GM12873 (cell line): ENCODE measurements around the gene DECR2.

Experiments
- TF ChIP-seq, protein P1 (sequence below): IDR thresholded peaks from 2 replicates; pipeline ENCODE4 v1.5.1; 2012; ENCODE audit warnings: low read depth, mild to moderate bottlenecking, moderate library complexity, low read length, control low read depth; ENCODE audit not compliant: insufficient read depth; ENCODE audit errors: missing control alignments

The DECR2 gene

DNA sequence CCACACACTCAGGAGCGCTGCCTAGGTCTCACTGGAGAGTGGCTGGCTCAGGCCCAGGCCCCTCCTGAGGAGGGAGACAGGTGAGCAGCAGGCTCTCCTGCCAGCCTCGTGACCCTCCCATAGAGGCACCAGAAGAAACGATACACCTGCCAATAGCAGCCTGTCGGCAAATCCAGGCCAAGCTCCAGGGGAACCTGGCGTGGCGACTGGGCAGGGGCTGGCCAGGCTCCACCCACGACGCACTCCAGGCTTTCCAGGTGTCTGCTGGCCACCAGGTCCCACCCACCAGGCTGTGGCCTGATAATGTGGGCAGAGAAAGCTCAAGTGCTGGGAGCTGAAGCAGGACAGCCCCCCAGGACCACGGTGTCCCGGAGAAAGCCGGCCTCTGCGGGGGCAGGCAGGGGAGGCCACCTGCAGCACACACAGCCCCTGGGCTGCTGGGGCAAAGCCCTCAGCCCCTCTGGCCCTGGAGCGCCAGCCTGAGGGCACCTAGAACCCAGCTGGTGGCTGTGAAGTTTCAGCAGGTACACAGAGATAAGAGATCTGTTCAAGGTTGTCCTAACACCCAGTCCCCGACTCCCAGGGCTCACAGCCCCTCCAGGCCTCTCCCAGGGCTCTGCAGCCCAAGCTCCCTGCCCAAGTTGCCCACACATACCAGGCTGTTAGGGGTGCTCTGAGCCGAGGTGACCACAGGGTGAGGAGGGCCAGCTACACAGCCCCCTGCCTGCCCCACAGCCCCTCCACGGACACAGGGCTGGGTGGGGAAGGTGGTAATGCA, 22.3 kb upstream of the DECR2 start:
- TF ChIP-seq, protein P1, sequence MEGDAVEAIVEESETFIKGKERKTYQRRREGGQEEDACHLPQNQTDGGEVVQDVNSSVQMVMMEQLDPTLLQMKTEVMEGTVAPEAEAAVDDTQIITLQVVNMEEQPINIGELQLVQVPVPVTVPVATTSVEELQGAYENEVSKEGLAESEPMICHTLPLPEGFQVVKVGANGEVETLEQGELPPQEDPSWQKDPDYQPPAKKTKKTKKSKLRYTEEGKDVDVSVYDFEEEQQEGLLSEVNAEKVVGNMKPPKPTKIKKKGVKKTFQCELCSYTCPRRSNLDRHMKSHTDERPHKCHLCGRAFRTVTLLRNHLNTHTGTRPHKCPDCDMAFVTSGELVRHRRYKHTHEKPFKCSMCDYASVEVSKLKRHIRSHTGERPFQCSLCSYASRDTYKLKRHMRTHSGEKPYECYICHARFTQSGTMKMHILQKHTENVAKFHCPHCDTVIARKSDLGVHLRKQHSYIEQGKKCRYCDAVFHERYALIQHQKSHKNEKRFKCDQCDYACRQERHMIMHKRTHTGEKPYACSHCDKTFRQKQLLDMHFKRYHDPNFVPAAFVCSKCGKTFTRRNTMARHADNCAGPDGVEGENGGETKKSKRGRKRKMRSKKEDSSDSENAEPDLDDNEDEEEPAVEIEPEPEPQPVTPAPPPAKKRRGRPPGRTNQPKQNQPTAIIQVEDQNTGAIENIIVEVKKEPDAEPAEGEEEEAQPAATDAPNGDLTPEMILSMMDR: no peak

DNA sequence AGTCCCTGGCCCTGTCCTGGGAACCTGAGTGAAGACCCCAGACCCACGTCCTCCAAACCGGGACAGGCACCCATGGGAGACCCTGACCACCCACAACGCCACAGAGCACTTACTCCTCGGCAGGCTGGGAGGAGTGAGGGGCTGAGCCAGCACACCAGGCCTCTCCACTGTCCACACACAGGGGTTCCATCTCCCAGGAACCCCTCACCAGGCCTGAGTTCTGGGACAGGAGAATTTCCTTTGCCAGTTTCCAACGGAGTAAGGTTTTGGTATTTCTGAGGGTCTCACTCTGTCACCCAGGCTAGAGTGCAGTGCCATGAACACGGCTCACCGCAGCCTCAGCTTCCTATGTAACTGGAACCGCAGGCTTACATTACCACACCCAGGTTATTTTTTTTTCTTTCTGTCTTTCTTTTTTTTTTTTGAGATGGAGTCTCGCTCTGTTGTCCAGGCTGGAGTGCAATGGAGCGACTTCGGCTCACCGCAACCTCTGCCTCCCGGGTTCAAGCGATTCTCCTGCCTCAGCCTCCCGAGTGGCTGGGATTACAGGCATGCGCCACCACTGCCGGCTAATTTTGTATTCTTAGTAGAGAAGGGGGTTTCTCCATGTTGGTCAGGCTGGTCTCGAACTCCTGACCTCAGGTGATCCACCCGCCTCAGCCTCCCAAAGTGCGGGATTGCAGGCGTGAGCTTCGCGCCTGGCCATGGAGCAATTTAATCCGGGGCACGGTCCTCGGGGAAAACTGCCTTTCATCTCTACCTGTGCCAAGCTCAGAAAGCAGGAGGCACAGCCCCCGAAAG, 21.5 kb upstream of the DECR2 start:
- TF ChIP-seq, protein P1: no peak

GRCh38 chr16:380762-381011, 21.0 kb upstream of the DECR2 start:
- TF ChIP-seq, protein P1: no peak

- TF ChIP-seq, protein P1: no peak
Measured at GRCh38 chr16:381012-381788, 20.5 kb upstream of the DECR2 start.

DNA sequence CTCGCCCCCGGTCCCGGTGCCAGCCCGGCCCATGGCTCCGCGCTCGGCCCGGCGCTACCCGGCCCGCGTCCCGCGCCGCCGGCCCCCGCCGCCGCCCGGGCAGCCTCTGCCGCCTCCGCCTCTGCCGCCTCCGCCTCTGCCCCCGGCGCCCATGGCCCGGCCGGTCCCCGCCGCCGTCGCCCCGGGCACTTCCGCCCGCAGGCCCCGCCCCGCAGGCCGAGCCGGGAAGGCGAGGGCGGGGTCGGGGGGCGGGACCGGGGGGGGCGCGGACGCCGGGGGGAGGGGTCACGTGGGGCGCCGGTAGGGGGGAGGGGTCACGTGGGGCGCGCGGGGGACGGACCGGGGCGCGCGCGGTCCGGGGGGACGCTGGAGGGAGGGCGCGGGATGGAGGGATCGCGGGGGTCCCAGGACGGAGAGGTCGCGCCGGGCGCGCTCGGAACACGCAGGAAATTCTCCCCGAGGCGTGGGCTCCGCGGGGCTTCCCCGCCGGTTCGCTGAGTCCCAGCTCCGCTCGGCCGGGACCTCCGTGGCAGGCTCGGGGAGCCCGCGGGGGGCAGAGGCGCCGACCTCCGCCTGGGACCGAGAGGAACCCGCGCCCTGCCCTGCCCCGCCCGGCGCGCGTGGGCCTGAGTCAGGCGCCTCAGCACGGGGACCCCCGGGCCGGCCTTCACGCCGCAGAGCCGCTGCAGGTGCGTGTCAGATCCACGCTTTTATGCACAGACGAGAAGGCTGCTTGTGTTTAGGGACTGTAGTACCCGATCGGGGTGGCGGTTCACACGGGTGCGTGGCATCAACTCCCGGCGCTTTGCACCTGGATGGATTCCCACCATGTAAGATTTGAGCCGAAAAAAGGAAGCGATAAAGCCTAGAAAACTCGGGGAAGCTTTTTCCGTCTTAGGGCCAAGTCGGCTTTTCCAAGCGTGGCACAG, 19.6 kb upstream of the DECR2 start, which contains the start of gene PGAP6:
Gene PGAP6 (minus strand): TSS at position 190 of the 929 bp plus-strand sequence. CDS start 157 bp downstream, at position 33.
- TF ChIP-seq, protein P1: no peak

DNA sequence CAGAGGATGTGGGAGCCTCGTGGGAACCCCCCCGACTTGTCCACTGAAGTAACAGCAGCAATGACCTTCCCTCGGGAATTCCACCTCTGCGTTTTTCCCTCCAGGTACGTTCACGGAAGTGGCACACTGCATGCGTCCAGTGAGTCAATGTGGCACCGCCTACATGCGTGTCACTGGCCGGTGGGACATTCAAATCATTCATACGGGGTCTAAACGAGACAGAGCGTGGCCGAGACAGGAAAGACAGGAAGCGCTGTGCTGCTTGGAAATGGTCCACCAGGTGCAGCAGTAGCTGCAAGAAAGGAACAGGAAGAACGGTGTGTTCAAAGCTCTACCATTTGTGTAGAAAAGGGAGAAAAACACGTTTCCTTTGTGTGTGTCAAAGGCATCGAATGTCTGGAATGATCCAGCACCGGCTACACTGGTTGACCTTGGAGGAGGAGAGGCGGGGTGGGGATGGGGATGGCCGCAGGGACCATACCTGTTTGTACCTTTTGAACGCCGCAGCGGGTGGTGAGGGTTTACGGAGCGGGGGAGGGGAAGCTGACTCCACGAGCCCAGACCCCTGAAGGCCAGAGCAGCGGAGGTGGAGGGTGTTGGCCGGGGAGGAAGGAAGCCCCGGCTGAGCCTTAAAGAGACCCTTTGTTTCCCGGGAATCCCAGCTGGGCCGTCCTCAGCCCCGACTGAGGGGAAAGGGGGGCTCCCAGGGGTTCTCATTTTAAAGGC, 18.2 kb upstream of the DECR2 start:
- TF ChIP-seq, protein P1: no peak
